Measurements from ENCODE around the gene ARNT2.

- TF ChIP-seq NFYB (CRISPR knock-in tag; conservative IDR thresholded peaks at IDR 0.05; ENCODE audit: low read depth), result no peak
- no peak for TF ChIP-seq ZBTB43 (CRISPR knock-in tag; IDR thresholded peaks at IDR 0.05)
Measured at GRCh38 chr15:80613762-80614365, 209.7 kb downstream of the ARNT2 start.
